Cardiac muscle cell (in vitro differentiated cells and primary cell): ENCODE measurements around the gene MERTK. TPM values are rescaled to one million over a fixed set of nuclear protein-coding genes. Genes with fewer than 3 reads are reported as not detected.
A peak's percentile ranks its signal among the peaks of the same experiment; 100 is the strongest.

Source experiments
- DNase-seq, 2 donors: peaks; one replicate each; pipeline versions ENCODE4 v3.0.0 to v3.0.0-alpha.2; 2010 to 2017; ENCODE audit warnings: low read depth in 1 of 2, low spot score in 1 of 2
- H3K27ac ChIP-seq: fragments of 200-600 bp; sonication (generic); 2 replicates; pipeline ENCODE4 v1.5.1; 2016
- H3K27me3 ChIP-seq: fragments of 200-600 bp; sonication (generic); 2 replicates; pipeline ENCODE4 v1.6.0; 2016; ENCODE audit warnings: control low read depth
- H3K36me3 ChIP-seq: fragments of 200-600 bp; sonication (generic); 2 replicates; pipeline ENCODE4 v1.5.1; 2016; ENCODE audit warnings: control low read depth
- H3K4me1 ChIP-seq: fragments of 200-600 bp; sonication (generic); 2 replicates; pipeline ENCODE4 v1.8.1; 2017; ENCODE audit warnings: low read depth, mild to moderate bottlenecking, mixed run types
- H3K4me3 ChIP-seq: fragments of 200-600 bp; sonication (generic); 2 replicates; pipeline ENCODE4 v1.5.1; 2016; ENCODE audit warnings: mild to moderate bottlenecking
- H3K9me3 ChIP-seq: fragments of 200-600 bp; sonication (generic); 2 replicates; pipeline ENCODE4 v1.5.1; 2017; ENCODE audit warnings: low read depth, mild to moderate bottlenecking, control low read depth
- polyA plus RNA-seq: library from polyadenylated mRNA; unstranded; fragments of >200 nt; fragmentation: Nextera tagmentation; extraction: Ambion mirVana; gene quantifications from 2 replicates; pipeline ENCODE4 v1.2.1, GENCODE V29; 2016
- total RNA-seq: library from RNA; depleted of rRNA; stranded (reverse); fragments of >200 nt; gene quantifications from 2 replicates; pipeline ENCODE4 v1.2.3, GENCODE V29; 2016
- TF ChIP-seq, protein P1 (sequence below): IDR thresholded peaks from 2 replicates; pipeline ENCODE4 v1.5.1; 2012; ENCODE audit warnings: low read depth, mild to moderate bottlenecking, low read length

The MERTK gene
- total and polyA plus RNA-seq, 2 experiments from 2014 or later: 4.5 to 8.7 TPM

GRCh38 chr2:112003576-112004252 lies 105.3 kb downstream of the MERTK start:
- Histone ChIP-seq H3K27ac (no peak overlapping the region), H3K36me3 (peaks cover 3% of the 10 kb centered on the region), H3K9me3 (no peaks in the 10 kb centered on the region), H3K4me1 (no peaks in the 10 kb centered on the region), H3K4me3 (no peak overlapping the region), H3K27me3 (no peaks in the 10 kb centered on the region)
- TF ChIP-seq, protein P1, sequence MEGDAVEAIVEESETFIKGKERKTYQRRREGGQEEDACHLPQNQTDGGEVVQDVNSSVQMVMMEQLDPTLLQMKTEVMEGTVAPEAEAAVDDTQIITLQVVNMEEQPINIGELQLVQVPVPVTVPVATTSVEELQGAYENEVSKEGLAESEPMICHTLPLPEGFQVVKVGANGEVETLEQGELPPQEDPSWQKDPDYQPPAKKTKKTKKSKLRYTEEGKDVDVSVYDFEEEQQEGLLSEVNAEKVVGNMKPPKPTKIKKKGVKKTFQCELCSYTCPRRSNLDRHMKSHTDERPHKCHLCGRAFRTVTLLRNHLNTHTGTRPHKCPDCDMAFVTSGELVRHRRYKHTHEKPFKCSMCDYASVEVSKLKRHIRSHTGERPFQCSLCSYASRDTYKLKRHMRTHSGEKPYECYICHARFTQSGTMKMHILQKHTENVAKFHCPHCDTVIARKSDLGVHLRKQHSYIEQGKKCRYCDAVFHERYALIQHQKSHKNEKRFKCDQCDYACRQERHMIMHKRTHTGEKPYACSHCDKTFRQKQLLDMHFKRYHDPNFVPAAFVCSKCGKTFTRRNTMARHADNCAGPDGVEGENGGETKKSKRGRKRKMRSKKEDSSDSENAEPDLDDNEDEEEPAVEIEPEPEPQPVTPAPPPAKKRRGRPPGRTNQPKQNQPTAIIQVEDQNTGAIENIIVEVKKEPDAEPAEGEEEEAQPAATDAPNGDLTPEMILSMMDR: no peak
- no peak for DNase-seq

DNA sequence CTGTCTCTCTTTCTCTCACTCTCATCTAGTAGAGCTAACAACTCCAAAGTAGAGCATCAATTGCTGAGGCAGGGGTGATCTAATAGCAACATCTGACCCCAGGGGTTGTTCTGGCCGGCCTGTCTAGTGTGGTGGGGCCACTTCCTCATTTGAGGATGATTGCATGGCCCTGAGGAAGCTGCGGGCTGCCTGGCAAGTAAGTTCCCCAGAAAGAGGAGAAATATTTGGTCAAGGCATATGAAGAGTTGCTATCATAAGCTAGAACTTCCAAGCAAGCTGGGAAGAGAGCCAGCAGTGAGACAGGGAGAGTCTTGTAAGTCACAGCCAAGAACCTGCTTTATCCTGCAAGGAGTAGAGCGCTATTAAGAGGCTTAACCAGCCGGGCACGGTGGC lies 105.8 kb downstream of the MERTK start:
- Histone ChIP-seq H3K27me3 (no peaks in the 10 kb centered on the region), H3K4me3 (no peak overlapping the region), H3K9me3 (no peaks in the 10 kb centered on the region), H3K27ac (no peak overlapping the region), H3K4me1 (no peaks in the 10 kb centered on the region), H3K36me3 (peaks cover 3% of the 10 kb centered on the region)
- DNase-seq: peak in 1 of 2 donors; percentile 66
- TF ChIP-seq, protein P1: no peak

- Histone ChIP-seq H3K4me1 (no peaks in the 10 kb centered on the region), H3K27ac (no peak overlapping the region), H3K27me3 (no peaks in the 10 kb centered on the region), H3K36me3 (peaks cover 8% of the 10 kb centered on the region), H3K9me3 (no peaks in the 10 kb centered on the region), H3K4me3 (no peak overlapping the region)
- TF ChIP-seq, protein P1: no peak
- no peak for DNase-seq
These were observed 107.1 kb downstream of the MERTK start for GRCh38 chr2:112005406-112006075.

DNA sequence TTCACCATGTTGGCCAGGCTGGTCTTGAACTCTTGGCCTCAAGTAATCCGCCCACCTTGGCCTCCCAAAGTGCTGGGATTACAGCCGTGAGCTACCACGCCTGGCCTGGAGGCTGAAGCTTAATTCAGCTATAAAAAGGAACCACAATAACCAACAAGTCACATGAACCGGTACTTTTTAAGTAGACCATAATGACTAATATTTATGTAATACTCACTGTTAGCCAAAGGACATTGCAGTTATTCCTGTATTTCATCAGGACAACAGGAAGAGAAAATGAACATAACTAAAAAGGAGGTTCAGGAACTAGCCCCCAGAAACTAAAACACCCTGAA lies 107.6 kb downstream of the MERTK start:
- no peak overlapping the region for H3K4me3 ChIP-seq
- DNase-seq: peak in 1 of 2 donors; percentile 64
- peaks cover 9% of the 10 kb centered on the region for H3K36me3 ChIP-seq

GRCh38 chr2:112007493-112007892 lies 109.1 kb downstream of the MERTK start:
- Histone ChIP-seq H3K27ac (no peak overlapping the region), H3K27me3 (no peaks in the 10 kb centered on the region)
- DNase-seq: no peak

More for the DNA sequence above, 107.6 kb downstream of the MERTK start:
- no peaks in the 10 kb centered on the region for H3K27me3 ChIP-seq
- H3K4me1 ChIP-seq: no peaks in the 10 kb centered on the region
- H3K9me3 ChIP-seq: no peaks in the 10 kb centered on the region
- TF ChIP-seq, protein P1: no peak
- no peak overlapping the region for H3K27ac ChIP-seq

More at GRCh38 chr2:112007493-112007892, 109.1 kb downstream of the MERTK start:
- H3K4me1 ChIP-seq: no peaks in the 10 kb centered on the region
- H3K4me3 ChIP-seq: no peak overlapping the region
- no peaks in the 10 kb centered on the region for H3K9me3 ChIP-seq
- TF ChIP-seq, protein P1: no peak
- peaks cover 9% of the 10 kb centered on the region for H3K36me3 ChIP-seq
